Measurements from ENCODE around the gene SORBS1.
A peak's percentile ranks its signal among the peaks of the same experiment; 100 is the strongest.

The SORBS1 gene

GRCh38 chr10:95440756-95441546, 120.2 kb downstream of the SORBS1 start:
- DNase-seq (ENCODE audit: low spot score): peak; percentile 67
- FAIRE-seq: peak; percentile 95

GRCh38 chr10:95440038-95440725, 121.0 kb downstream of the SORBS1 start:
- no peak for FAIRE-seq

GRCh38 chr10:95438781-95439180, 122.4 kb downstream of the SORBS1 start:
- DNase-seq (ENCODE audit: low spot score) (no peak), FAIRE-seq (no peak)

More at GRCh38 chr10:95440038-95440725, 121.0 kb downstream of the SORBS1 start:
- DNase-seq (ENCODE audit: low spot score): no peak

GRCh38 chr10:95437669-95438068, 123.5 kb downstream of the SORBS1 start:
- FAIRE-seq (no peak), DNase-seq (ENCODE audit: low spot score) (no peak)

GRCh38 chr10:95435548-95436279, 125.5 kb downstream of the SORBS1 start:
- FAIRE-seq (no peak), DNase-seq (ENCODE audit: low spot score) (no peak)

GRCh38 chr10:95434583-95434982, 126.6 kb downstream of the SORBS1 start:
- no peak for FAIRE-seq
- no peak for DNase-seq (ENCODE audit: low spot score)

GRCh38 chr10:95431900-95432342, 129.2 kb downstream of the SORBS1 start:
- DNase-seq (ENCODE audit: low spot score): peak; percentile 81

GRCh38 chr10:95430231-95430951, 130.8 kb downstream of the SORBS1 start:
- FAIRE-seq: peak; percentile 66
- DNase-seq (ENCODE audit: low spot score): peak; percentile 59

More at GRCh38 chr10:95431900-95432342, 129.2 kb downstream of the SORBS1 start:
- FAIRE-seq: peak; percentile 94

GRCh38 chr10:95429639-95430038, 131.5 kb downstream of the SORBS1 start:
- DNase-seq (ENCODE audit: low spot score) (no peak), FAIRE-seq (no peak)

GRCh38 chr10:95428701-95429100, 132.5 kb downstream of the SORBS1 start:
- FAIRE-seq (no peak), DNase-seq (ENCODE audit: low spot score) (no peak)

GRCh38 chr10:95426482-95426881, 134.7 kb downstream of the SORBS1 start:
- DNase-seq (ENCODE audit: low spot score) (no peak), FAIRE-seq (no peak)

GRCh38 chr10:95425592-95426465, 135.3 kb downstream of the SORBS1 start:
- FAIRE-seq (no peak), DNase-seq (ENCODE audit: low spot score) (no peak)

GRCh38 chr10:95423164-95424005, 137.8 kb downstream of the SORBS1 start:
- peak; percentile 49 for DNase-seq (ENCODE audit: low spot score)
- peak; percentile 71 for FAIRE-seq

- FAIRE-seq (no peak), DNase-seq (ENCODE audit: low spot score) (no peak)
Measured at GRCh38 chr10:95422233-95422632, 138.9 kb downstream of the SORBS1 start.

GRCh38 chr10:95421782-95422181, 139.4 kb downstream of the SORBS1 start:
- DNase-seq (ENCODE audit: low spot score): no peak
- no peak for FAIRE-seq

GRCh38 chr10:95419399-95419798, 141.8 kb downstream of the SORBS1 start:
- DNase-seq (ENCODE audit: low spot score) (no peak), FAIRE-seq (no peak)

- DNase-seq (ENCODE audit: low spot score) (no peak), FAIRE-seq (no peak)
Measured at GRCh38 chr10:95416973-95417372, 144.2 kb downstream of the SORBS1 start.

- FAIRE-seq (no peak), DNase-seq (ENCODE audit: low spot score) (no peak)
Measured at GRCh38 chr10:95416270-95416669, 144.9 kb downstream of the SORBS1 start.

- no peak for DNase-seq (ENCODE audit: low spot score)
- FAIRE-seq: no peak
Measured at GRCh38 chr10:95415621-95416031, 145.5 kb downstream of the SORBS1 start.
